Colonic mucosa (tissue), 4 donors: ENCODE results near the gene FREM2. TPM values are rescaled to one million over a fixed set of nuclear protein-coding genes. Genes with fewer than 3 reads are reported as not detected.

Experiments used
- DNase-seq: peaks from one replicate; pipeline ENCODE4 v3.0.0-alpha.2; 2020
- H3K27ac ChIP-seq: fragments of 200-600 bp; one replicate; pipeline ENCODE4 v1.8.0; 2021
- H3K27me3 ChIP-seq: fragments of 200-600 bp; one replicate; pipeline ENCODE4 v1.8.0; 2021
- H3K36me3 ChIP-seq: fragments of 200-600 bp; one replicate; pipeline ENCODE4 v1.8.0; 2021
- H3K4me1 ChIP-seq: fragments of 200-600 bp; one replicate; pipeline ENCODE4 v1.8.0; 2021; ENCODE audit warnings: mild to moderate bottlenecking
- H3K4me3 ChIP-seq: fragments of 200-600 bp; one replicate; pipeline ENCODE4 v1.8.0; 2021
- H3K9ac ChIP-seq, 2 donors: one replicate each; pipeline ENCODE4 v1.7.0; 2013; ENCODE audit warnings: control low read depth in 2 of 2, low read depth in 2 of 2, low read length in 2 of 2
- H3K9me3 ChIP-seq: fragments of 200-600 bp; one replicate; pipeline ENCODE4 v1.8.0; 2021
- intact Hi-C: fragments of 100-400 bp; cut with DNase I; formaldehyde crosslinking; loops from one replicate; pipeline ENCODE4 v1.14.1; 2022
- total RNA-seq, 2 donors: library from RNA; stranded (reverse); fragmentation: NEBNext Ultra II Directional in 1 of 2; extraction: Animal tissue kit (Norgen Biotek cat#: 25700) in 1 of 2; gene quantifications; one replicate each; pipeline ENCODE4 v1.2.1, GENCODE V29; 2021
- TF ChIP-seq, protein P1 (sequence below): fragments of 200-600 bp; IDR thresholded peaks from one replicate; pipeline ENCODE4 v1.8.0; 2022; ENCODE audit warnings: antibody characterized with exemption, mild to moderate bottlenecking
- donor health status: healthy.
- donor health status: DM: no; HTN: no; CAD: no.
- donor health status: DM: no; HTN: no; CAD: no.

FREM2 gene
- total RNA-seq, 2 donors from 2014 or later = 0.86 to 1.1 TPM

GRCh38 chr13:38883783-38884182 lies 196.9 kb downstream of the FREM2 start:
- no peak overlapping the region for H3K4me3 ChIP-seq
- no peak for DNase-seq
- TF ChIP-seq, protein P1, sequence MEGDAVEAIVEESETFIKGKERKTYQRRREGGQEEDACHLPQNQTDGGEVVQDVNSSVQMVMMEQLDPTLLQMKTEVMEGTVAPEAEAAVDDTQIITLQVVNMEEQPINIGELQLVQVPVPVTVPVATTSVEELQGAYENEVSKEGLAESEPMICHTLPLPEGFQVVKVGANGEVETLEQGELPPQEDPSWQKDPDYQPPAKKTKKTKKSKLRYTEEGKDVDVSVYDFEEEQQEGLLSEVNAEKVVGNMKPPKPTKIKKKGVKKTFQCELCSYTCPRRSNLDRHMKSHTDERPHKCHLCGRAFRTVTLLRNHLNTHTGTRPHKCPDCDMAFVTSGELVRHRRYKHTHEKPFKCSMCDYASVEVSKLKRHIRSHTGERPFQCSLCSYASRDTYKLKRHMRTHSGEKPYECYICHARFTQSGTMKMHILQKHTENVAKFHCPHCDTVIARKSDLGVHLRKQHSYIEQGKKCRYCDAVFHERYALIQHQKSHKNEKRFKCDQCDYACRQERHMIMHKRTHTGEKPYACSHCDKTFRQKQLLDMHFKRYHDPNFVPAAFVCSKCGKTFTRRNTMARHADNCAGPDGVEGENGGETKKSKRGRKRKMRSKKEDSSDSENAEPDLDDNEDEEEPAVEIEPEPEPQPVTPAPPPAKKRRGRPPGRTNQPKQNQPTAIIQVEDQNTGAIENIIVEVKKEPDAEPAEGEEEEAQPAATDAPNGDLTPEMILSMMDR = no peak
- H3K9ac ChIP-seq = no peak overlapping the region
- intact Hi-C loops = no loop called here
- H3K9me3 ChIP-seq = no peaks in the 10 kb centered on the region
- H3K4me1 ChIP-seq = no peaks in the 10 kb centered on the region
- H3K36me3 ChIP-seq = no peaks in the 10 kb centered on the region
- H3K27me3 ChIP-seq = no peaks in the 10 kb centered on the region
- no peak overlapping the region for H3K27ac ChIP-seq

DNA sequence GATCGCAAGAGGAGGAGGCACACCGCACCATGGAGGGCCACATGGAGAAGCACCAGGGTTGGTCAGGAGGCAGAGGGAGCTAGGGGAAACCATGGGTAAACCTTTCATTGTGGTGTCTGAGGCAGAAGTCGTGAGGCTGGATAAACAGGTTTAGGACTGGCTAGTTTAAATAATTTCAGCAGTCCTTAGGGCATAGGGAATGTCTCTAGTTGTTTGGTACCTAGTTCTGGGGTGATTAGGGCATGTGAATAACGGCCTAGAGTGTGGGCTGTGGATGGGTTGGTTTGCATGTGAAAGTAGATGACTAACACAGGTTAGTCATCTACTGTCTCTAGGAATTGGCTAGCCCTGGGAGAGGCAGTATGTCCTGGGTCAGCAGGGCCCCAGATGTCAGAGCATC lies 201.4 kb downstream of the FREM2 start:
- H3K4me3 ChIP-seq = no peak overlapping the region

DNA sequence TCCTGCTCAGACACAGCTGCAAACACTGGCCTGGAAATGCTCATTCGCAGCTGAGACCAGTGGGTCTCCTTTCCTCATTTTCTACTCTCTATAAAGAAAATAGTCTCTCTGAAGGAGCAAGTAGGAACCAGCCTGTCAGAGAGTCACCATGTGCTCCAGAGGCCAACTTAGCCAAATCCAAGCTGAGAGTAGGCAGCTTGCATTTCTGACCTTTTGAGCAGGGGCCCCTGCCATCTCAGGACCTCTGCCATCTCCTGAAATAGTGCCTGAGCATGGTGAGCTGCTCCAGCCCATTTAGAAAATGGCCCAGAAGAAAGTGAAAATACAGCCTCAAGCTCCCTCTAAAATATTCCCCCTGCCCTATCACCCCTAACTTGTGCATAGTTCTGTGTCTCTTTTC lies 208.2 kb downstream of the FREM2 start:
- TF ChIP-seq, protein P1 = no peak
- no peaks in the 10 kb centered on the region for H3K9me3 ChIP-seq
- H3K36me3 ChIP-seq = no peaks in the 10 kb centered on the region
- H3K27me3 ChIP-seq = no peaks in the 10 kb centered on the region
- H3K27ac ChIP-seq = no peak overlapping the region
- no peak overlapping the region for H3K9ac ChIP-seq
- intact Hi-C loops = no loop called here
- no peaks in the 10 kb centered on the region for H3K4me1 ChIP-seq
- H3K4me3 ChIP-seq = no peak overlapping the region
- no peak for DNase-seq

More for the DNA sequence above, 201.4 kb downstream of the FREM2 start:
- Histone ChIP-seq H3K27ac (no peak overlapping the region), H3K27me3 (no peaks in the 10 kb centered on the region), H3K9me3 (no peaks in the 10 kb centered on the region), H3K9ac (no peak overlapping the region), H3K4me1 (no peaks in the 10 kb centered on the region), H3K36me3 (no peaks in the 10 kb centered on the region)
- intact Hi-C loops = no loop called here
- no peak for DNase-seq
- TF ChIP-seq, protein P1 = no peak

DNA sequence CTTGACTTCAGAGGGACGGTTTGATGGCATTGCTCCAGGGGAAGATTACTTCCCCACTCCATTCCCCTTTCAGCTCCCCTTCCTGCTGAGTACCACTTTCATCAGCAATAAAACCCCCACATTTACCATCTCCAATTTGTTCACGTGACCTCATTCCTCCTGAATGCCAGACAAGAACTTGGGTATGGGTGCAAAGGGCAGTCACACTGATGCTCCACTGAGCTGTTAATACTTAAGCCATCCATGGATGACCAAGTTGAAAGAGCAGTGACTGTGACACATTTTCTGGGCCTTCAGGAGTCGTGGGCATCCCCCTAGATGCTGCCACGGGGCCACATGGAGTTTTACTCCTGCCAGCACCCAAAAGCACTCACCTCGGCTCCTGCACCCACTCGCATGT lies 210.6 kb downstream of the FREM2 start:
- TF ChIP-seq, protein P1 = no peak
- intact Hi-C loops = no loop called here
- no peaks in the 10 kb centered on the region for H3K4me1 ChIP-seq
- H3K27ac ChIP-seq = no peak overlapping the region
- H3K9ac ChIP-seq = no peak overlapping the region
- H3K4me3 ChIP-seq = no peak overlapping the region
- no peaks in the 10 kb centered on the region for H3K27me3 ChIP-seq
- H3K9me3 ChIP-seq = no peaks in the 10 kb centered on the region
- no peaks in the 10 kb centered on the region for H3K36me3 ChIP-seq
- no peak for DNase-seq

DNA sequence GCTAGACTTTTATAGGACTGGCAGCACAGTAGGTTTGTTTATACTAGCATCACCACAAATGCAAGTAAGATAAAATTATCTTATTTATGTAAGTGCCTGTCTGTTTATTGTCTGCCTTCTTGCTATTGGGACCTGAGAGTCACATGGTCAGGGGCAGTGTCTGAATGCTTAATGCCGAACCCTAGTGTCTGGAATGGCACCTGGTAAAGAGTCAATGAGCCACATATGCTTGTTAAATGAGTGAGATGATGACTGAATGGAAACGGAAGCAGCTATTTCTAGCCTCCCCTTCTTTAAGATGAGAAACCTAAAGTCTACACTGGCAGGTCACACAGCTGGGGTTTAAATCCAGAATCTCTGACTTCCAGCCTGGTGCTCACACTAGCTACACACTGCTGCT lies 211.6 kb downstream of the FREM2 start:
- H3K9me3 ChIP-seq = no peaks in the 10 kb centered on the region
- no peak overlapping the region for H3K9ac ChIP-seq
- TF ChIP-seq, protein P1 = no peak
- no peak overlapping the region for H3K4me3 ChIP-seq
- DNase-seq = no peak
- no peaks in the 10 kb centered on the region for H3K36me3 ChIP-seq
- no peaks in the 10 kb centered on the region for H3K27me3 ChIP-seq
- no peak overlapping the region for H3K27ac ChIP-seq
- H3K4me1 ChIP-seq = no peaks in the 10 kb centered on the region
- intact Hi-C loops = no loop called here

DNA sequence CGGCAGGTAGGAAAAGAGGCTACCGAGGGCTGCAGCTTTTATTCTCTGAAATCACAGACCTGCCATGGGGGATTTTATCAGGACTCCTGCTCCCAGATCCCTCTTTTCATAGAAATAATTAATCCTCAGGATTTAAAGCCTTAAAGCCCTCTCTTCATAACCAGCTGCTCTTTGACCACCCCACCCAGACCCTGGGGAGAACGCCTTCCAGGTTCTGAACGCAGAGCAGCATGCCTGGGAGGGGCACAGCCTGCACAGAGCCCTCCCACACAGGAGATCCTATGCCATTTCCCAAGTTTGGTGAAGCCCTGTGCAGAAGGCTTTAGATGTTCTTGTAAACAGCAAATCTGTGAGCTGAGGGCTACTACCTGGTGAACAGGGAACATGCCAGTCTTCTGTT lies 212.7 kb downstream of the FREM2 start:
- TF ChIP-seq, protein P1 = no peak
- Histone ChIP-seq H3K9ac (no peak overlapping the region), H3K36me3 (no peaks in the 10 kb centered on the region), H3K4me3 (no peak overlapping the region), H3K27ac (no peak overlapping the region), H3K9me3 (no peaks in the 10 kb centered on the region), H3K4me1 (no peaks in the 10 kb centered on the region), H3K27me3 (no peaks in the 10 kb centered on the region)
- intact Hi-C loops = no loop called here
- no peak for DNase-seq
